NT2/D1 (cell line): ENCODE measurements around the gene SDHD.

Source experiments
- DNase-seq: peaks from one replicate; pipeline ENCODE4 v3.0.0-alpha.2; 2011; ENCODE audit warnings: low read depth, low spot score
- H3K27me3 ChIP-seq: 2 replicates; pipeline ENCODE4 v1.6.0; 2011; ENCODE audit warnings: mild to moderate bottlenecking; ENCODE audit not compliant: insufficient read length, insufficient read depth
- H3K36me3 ChIP-seq: 2 replicates; pipeline ENCODE4 v1.6.1; 2011; ENCODE audit warnings: mild to moderate bottlenecking, low read length, mixed read lengths; ENCODE audit not compliant: insufficient read depth, insufficient read length
- H3K4me1 ChIP-seq: 2 replicates; pipeline ENCODE4 v1.5.1; 2011; ENCODE audit not compliant: insufficient read depth, insufficient read length
- H3K4me3 ChIP-seq: 2 replicates; pipeline ENCODE4 v1.5.1; 2011; ENCODE audit warnings: low read depth; ENCODE audit not compliant: insufficient read length
- H3K9ac ChIP-seq: 2 replicates; pipeline ENCODE4 v1.6.0; 2011; ENCODE audit warnings: low read depth; ENCODE audit not compliant: insufficient read length
- H3K9me3 ChIP-seq: 2 replicates; pipeline ENCODE4 v1.5.1; 2011; ENCODE audit warnings: mild to moderate bottlenecking, low read length; ENCODE audit not compliant: insufficient read depth
- SUZ12 ChIP-seq: IDR thresholded peaks from 2 replicates; pipeline ENCODE4 v1.6.1; 2011; ENCODE audit not compliant: insufficient read length, insufficient read depth; ENCODE audit errors: extremely low read depth
- YY1 ChIP-seq: IDR thresholded peaks from 2 replicates; pipeline ENCODE4 v1.6.1; 2011; ENCODE audit not compliant: insufficient read length, insufficient read depth
- ZNF274 ChIP-seq: IDR thresholded peaks from 2 replicates; pipeline ENCODE4 v1.6.1; 2011; ENCODE audit warnings: mild to moderate bottlenecking, low read depth, low read length

Gene SDHD

DNA sequence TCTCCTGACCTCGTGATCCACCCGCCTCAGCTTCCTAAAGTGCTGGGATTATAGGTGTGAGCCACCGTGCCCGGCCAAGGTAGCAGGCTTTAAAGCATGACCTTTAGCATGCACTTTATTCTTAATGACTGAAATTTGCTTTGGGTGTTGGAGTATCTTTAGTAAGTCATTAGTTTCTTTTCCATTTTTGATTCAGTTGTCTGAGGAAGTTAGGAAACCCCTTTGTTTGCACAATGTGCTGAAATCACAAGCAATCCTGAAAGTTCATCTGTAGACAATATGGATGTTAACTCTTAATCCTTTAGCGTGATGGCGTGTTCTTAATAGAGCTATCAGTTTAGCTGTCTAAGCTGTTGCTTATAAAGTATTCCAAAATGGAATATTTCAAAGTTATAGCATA lies 16.8 kb downstream of the SDHD start:
- H3K27me3 ChIP-seq = no peaks in the 10 kb centered on the region
- no peak overlapping the region for H3K9ac ChIP-seq
- no peaks in the 10 kb centered on the region for H3K4me1 ChIP-seq
- no peak for TF ChIP-seq ZNF274
- no peak for TF ChIP-seq SUZ12
- no peak for TF ChIP-seq YY1
- no peak for DNase-seq
- no peaks in the 10 kb centered on the region for H3K36me3 ChIP-seq
- no peaks in the 10 kb centered on the region for H3K9me3 ChIP-seq
- no peak overlapping the region for H3K4me3 ChIP-seq

DNA sequence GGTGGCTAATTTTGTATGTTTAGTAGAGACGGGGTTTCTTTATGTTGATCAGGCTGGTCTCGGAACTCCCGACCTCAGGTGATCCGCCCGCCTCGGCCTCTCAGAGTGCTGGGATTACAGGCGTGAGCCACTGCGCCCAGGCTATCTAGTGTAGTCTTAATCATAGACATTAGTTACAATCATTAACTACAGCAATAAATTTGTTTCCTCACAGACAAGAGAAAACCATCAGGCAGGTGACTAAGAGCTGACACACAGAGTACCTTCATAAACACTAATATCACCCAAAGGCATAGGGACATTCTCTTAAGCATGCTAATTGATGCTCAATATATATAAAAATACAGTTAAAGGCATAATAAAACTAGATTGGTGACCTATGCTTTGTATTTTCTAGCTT lies 19.4 kb downstream of the SDHD start:
- Histone ChIP-seq H3K9me3 (no peaks in the 10 kb centered on the region), H3K27me3 (no peaks in the 10 kb centered on the region), H3K4me3 (no peak overlapping the region), H3K36me3 (no peaks in the 10 kb centered on the region), H3K9ac (no peak overlapping the region), H3K4me1 (no peaks in the 10 kb centered on the region)
- no peak for DNase-seq
- TF ChIP-seq SUZ12 = no peak
- no peak for TF ChIP-seq YY1
- TF ChIP-seq ZNF274 = no peak

GRCh38 chr11:112113539-112114457 lies 27.1 kb downstream of the SDHD start:
- no peaks in the 10 kb centered on the region for H3K9me3 ChIP-seq
- H3K9ac ChIP-seq = no peak overlapping the region
- DNase-seq = peak; percentile 8

GRCh38 chr11:112114460-112114859 lies 27.8 kb downstream of the SDHD start:
- H3K36me3 ChIP-seq = no peaks in the 10 kb centered on the region
- DNase-seq = no peak

More at GRCh38 chr11:112113539-112114457, 27.1 kb downstream of the SDHD start:
- TF ChIP-seq ZNF274 = no peak
- no peak for TF ChIP-seq YY1
- no peak for TF ChIP-seq SUZ12
- Histone ChIP-seq H3K4me1 (no peaks in the 10 kb centered on the region), H3K36me3 (no peaks in the 10 kb centered on the region), H3K27me3 (no peaks in the 10 kb centered on the region), H3K4me3 (no peak overlapping the region)

DNA sequence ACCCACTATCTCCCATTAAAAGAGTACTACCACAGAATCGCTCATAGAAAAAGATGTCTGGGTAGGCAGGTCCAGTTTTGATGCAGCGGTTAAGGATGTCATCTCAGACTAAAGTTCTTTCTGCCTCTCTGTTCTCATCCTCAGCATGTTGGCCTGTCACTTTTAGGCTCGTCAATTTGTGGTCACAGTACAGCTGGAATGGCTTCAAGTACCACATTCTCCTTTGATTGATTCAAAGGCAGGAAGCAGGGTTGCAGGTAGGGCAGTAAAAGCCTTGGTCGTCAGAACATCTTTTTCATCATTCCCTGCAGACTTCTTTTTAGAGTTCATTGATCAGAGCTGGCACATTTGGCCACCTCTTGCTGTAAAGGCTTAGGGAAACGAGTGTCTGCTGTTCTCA lies 28.7 kb downstream of the SDHD start:
- Histone ChIP-seq H3K9me3 (no peaks in the 10 kb centered on the region), H3K4me3 (no peak overlapping the region), H3K27me3 (no peaks in the 10 kb centered on the region), H3K9ac (no peak overlapping the region), H3K4me1 (no peaks in the 10 kb centered on the region), H3K36me3 (no peaks in the 10 kb centered on the region)
- TF ChIP-seq ZNF274 = no peak
- TF ChIP-seq SUZ12 = no peak
- no peak for TF ChIP-seq YY1
- DNase-seq = no peak

More at GRCh38 chr11:112114460-112114859, 27.8 kb downstream of the SDHD start:
- no peak overlapping the region for H3K4me3 ChIP-seq
- no peak overlapping the region for H3K9ac ChIP-seq
- H3K4me1 ChIP-seq = no peaks in the 10 kb centered on the region
- no peaks in the 10 kb centered on the region for H3K9me3 ChIP-seq
- no peaks in the 10 kb centered on the region for H3K27me3 ChIP-seq
- no peak for TF ChIP-seq YY1

GRCh38 chr11:112118176-112118575 lies 31.5 kb downstream of the SDHD start:
- no peaks in the 10 kb centered on the region for H3K9me3 ChIP-seq
- no peak overlapping the region for H3K4me3 ChIP-seq
- H3K36me3 ChIP-seq = no peaks in the 10 kb centered on the region
- DNase-seq = no peak
- H3K9ac ChIP-seq = no peak overlapping the region
- TF ChIP-seq YY1 (no peak), ZNF274 (no peak), SUZ12 (no peak)
- no peaks in the 10 kb centered on the region for H3K4me1 ChIP-seq
- no peaks in the 10 kb centered on the region for H3K27me3 ChIP-seq

GRCh38 chr11:112121981-112122615 lies 35.4 kb downstream of the SDHD start:
- no peak overlapping the region for H3K9ac ChIP-seq
- H3K27me3 ChIP-seq = no peaks in the 10 kb centered on the region
- no peak overlapping the region for H3K4me3 ChIP-seq
- DNase-seq = no peak
- no peaks in the 10 kb centered on the region for H3K36me3 ChIP-seq
- no peak for TF ChIP-seq YY1
- no peak for TF ChIP-seq ZNF274
- TF ChIP-seq SUZ12 = no peak
- no peaks in the 10 kb centered on the region for H3K9me3 ChIP-seq
- no peaks in the 10 kb centered on the region for H3K4me1 ChIP-seq
